Measurements from ENCODE around the gene CSMD2.

GRCh38 chr1:33743221-33743998, 421.6 kb downstream of the CSMD2 start:
- no peak for TF ChIP-seq PATZ1 (CRISPR knock-in tag; IDR thresholded peaks at IDR 0.05; ENCODE audit: borderline replicate concordance)
- TF ChIP-seq ZFP3 (CRISPR knock-in tag; IDR thresholded peaks at IDR 0.05) = no peak
- TF ChIP-seq RARB (CRISPR knock-in tag; IDR thresholded peaks at IDR 0.05) = no peak

Data from SK-N-SH treated with all-trans-retinoic acid at 6 μM for 48 hours (cell line).